ENCODE data around the gene TBC1D8.

The TBC1D8 gene

GRCh38 chr2:100993294-100993693, 157.9 kb downstream of the TBC1D8 start:
- DNase-seq: no peak

- no peak for DNase-seq
Measured at GRCh38 chr2:100992262-100992661, 158.9 kb downstream of the TBC1D8 start.

- no peak for DNase-seq
Measured at GRCh38 chr2:100991404-100991773, 159.8 kb downstream of the TBC1D8 start.

- no peak for DNase-seq
Measured at GRCh38 chr2:100990650-100991403, 160.4 kb downstream of the TBC1D8 start.

- no peak for DNase-seq
Measured at GRCh38 chr2:100990166-100990565, 161.0 kb downstream of the TBC1D8 start.

- DNase-seq: no peak
Measured at GRCh38 chr2:100989666-100990065, 161.5 kb downstream of the TBC1D8 start.

- DNase-seq: no peak
Measured at GRCh38 chr2:100988630-100989417, 162.4 kb downstream of the TBC1D8 start.

GRCh38 chr2:100987974-100988373, 163.2 kb downstream of the TBC1D8 start:
- no peak for DNase-seq

- DNase-seq: no peak
Measured at GRCh38 chr2:100987536-100987935, 163.6 kb downstream of the TBC1D8 start.

- DNase-seq: no peak
Measured at GRCh38 chr2:100986157-100986556, 165.0 kb downstream of the TBC1D8 start.

- peak; percentile 55 for DNase-seq
Measured at GRCh38 chr2:100984892-100985307, 166.3 kb downstream of the TBC1D8 start.

GRCh38 chr2:100983684-100984310, 167.4 kb downstream of the TBC1D8 start:
- no peak for DNase-seq

- DNase-seq: no peak
Measured at GRCh38 chr2:100983201-100983600, 168.0 kb downstream of the TBC1D8 start.

GRCh38 chr2:100982431-100982861, 168.7 kb downstream of the TBC1D8 start:
- no peak for DNase-seq

GRCh38 chr2:100981011-100981410, 170.2 kb downstream of the TBC1D8 start:
- no peak for DNase-seq

GRCh38 chr2:100980046-100980445, 171.1 kb downstream of the TBC1D8 start:
- DNase-seq: no peak

GRCh38 chr2:100978582-100979191, 172.5 kb downstream of the TBC1D8 start:
- DNase-seq: no peak

- DNase-seq: no peak
Measured at GRCh38 chr2:100977511-100977910, 173.7 kb downstream of the TBC1D8 start.

- no peak for DNase-seq
Measured at GRCh38 chr2:100976645-100977391, 174.4 kb downstream of the TBC1D8 start.

GRCh38 chr2:100976061-100976460, 175.1 kb downstream of the TBC1D8 start:
- DNase-seq: no peak

GRCh38 chr2:100975521-100975785, 175.7 kb downstream of the TBC1D8 start:
- no peak for DNase-seq

- DNase-seq: no peak
Measured at GRCh38 chr2:100974712-100975520, 176.3 kb downstream of the TBC1D8 start.

Data from KG1 (cell line).